Smooth muscle cell of the brain vasculature (primary cell): Measurements from ENCODE around the gene DPP6.

ENCODE experiments used
- DNase-seq: peaks from one replicate; pipeline ENCODE4 v3.0.0-alpha.2; 2012; ENCODE audit warnings: low read depth, low spot score

Gene DPP6

GRCh38 chr7:154696556-154696955 lies 644.4 kb downstream of the DPP6 start:
- no peak for DNase-seq

- DNase-seq = no peak
These were observed 646.6 kb downstream of the DPP6 start for GRCh38 chr7:154698726-154699291.

GRCh38 chr7:154699417-154699816 lies 647.2 kb downstream of the DPP6 start:
- DNase-seq = no peak

DNA sequence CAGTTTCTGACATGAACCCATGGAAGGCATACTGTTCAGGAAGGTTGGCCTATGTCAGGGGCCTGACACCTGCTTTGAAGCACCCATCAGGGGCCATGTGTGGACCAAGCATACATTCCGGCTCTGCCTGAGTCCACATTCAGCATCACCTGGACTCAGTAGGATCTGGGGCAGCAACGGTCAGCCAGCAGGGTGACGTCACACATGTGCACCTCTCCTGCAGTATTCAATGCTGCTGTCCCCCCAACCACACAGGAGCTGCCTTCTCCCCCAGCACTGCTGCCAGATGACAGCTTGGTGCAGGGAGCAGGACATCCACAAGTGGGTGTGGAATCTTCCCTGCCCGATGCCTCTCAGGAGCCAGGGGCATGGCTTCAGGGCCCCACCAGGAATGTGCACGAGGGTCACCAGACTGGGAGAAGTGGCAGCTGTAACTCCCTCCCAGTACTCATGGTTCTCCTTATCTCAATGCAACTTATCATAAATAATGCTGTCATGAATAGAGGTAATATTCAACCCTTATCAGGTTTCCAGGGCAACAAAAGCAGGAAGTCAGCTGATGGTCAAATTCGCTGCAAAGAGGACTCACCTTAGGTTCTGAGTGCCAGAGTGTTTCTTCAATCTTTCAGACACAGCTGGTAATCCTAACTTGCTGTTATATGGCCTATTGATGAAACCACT lies 657.8 kb downstream of the DPP6 start:
- DNase-seq = no peak

DNA sequence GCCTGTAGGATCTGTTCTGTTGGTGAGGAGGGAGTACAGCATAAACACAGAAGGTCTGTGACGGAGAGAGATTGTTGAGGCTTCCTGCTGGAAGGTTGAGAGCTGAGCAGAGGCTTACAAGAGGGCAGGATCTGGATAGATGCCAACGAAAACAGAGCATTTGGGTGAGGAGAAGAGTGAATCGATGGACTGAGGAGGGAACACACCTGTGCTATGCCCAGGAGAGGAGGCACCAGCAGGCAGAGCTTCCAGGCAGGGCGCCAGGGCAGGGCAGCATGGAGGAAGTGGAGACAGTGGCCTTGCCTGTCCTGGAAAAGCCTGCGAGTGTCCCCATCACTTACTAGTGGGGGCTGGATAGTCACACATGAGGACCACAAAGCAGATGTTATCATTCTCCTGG lies 667.8 kb downstream of the DPP6 start:
- no peak for DNase-seq

GRCh38 chr7:154721086-154721485 lies 668.9 kb downstream of the DPP6 start:
- no peak for DNase-seq

DNA sequence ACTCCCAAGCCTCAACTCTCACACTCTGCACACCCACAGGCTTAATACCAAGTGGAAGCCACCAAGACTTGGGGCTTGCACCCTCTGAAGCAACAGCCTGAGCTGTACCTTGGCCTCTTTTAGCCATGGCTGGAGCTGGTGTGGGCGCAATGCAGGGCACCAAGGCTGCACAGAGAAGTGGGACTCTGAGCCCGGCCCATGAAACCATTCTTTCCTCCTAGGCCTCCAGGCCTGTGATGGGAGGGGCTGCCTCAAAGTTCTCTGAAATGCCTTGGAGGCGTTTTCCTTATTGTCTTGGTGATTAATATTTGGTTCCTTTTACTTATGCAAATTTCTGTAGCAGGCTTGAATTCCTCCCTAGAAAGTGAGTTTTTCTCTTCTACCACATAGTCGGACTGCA lies 674.2 kb downstream of the DPP6 start:
- no peak for DNase-seq

DNA sequence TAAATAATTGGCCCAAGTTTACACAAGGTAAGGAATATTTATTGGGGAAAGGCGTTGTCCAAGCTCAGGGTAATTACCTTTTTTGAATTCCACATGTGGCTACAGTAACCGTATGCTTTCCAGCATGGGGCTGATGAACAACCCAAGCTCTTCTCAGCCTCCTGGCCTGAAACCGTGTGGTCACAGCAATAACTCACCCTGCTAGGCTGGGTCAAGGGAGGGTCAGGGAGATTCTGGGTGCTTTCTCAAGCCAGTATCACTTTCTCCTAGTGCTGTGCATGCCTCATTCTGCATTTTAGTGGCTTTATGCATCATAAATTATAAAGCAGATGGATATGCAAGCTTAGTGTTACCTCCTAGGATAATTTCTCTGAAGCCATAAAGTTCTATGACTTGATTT lies 676.9 kb downstream of the DPP6 start:
- DNase-seq = no peak

DNA sequence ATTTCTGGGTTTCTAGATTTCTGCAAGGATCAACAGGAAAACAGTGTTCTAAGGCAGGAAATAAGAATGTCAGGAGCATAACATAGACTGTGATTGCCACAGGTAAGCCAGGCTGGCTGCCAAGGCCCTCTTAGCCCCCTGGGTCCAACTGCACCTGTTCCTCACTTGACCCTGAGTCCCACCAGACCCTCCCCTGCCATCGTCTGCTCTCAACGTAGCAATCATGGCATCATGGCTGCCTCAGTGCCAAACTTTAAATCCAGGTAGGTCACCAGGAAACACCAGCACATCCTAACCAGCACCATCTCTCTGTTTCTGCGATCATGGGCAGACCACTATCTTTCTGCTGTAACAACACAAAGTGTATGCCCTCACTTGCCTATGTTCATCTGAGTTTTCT lies 683.6 kb downstream of the DPP6 start:
- DNase-seq = no peak

DNA sequence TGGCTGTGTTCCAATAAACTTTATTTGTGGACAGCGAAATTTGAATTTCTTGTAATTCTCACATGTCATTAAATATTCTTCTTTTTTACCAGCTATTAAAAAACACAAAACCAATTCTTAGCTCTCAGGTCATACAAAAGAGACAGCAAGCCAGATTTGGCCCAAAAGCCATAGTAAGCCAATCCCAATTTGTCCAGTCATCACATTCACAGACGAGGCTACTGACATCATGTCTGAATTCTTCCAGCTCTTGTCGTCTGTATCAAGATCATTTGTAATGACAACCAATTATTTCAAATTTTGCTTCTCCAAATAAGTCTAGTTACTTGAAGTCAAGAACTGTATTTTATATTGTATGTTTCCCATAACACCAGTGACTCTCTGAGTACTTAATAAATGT lies 684.2 kb downstream of the DPP6 start:
- DNase-seq = no peak

GRCh38 chr7:154738216-154738615 lies 686.0 kb downstream of the DPP6 start:
- DNase-seq = no peak

DNA sequence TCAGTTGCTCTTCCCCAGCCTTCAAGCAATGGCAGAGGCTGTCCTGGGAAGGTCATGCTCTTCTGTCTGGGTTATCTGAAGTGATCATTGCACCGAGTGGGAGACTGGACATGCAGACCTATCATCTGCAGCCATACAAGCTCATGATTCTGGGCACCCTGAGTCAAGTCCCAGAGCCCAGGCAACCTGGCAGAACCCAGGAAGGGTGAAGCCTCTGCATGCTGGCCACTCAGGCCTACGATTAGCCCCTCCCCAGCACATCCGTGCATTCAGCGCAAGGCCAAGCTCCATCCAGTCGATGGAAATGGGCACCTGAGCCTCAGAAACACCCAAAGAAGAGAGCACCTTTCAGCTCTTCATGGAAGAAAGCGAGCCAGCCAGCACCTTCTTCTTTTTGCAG lies 688.9 kb downstream of the DPP6 start:
- DNase-seq = no peak

DNA sequence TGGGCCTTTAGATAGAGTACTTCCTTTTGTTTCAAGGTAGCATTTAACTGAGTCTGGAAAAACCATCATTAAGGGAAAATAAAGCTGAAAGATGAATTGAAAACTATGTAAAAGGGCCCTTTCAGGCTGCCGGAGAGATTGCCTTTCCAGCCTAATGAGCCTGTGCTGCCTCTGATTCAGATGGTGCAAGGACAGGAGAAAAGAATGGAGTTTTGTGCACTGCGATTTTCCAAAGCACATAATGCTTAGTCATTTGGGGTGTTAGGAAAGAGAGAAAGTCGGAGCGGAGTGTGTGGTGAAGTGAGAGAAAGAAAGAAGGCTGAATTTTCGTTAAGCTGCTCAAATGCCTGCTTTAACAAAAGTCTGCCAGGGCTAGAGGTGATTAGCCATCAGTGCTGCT lies 691.0 kb downstream of the DPP6 start:
- DNase-seq = no peak

DNA sequence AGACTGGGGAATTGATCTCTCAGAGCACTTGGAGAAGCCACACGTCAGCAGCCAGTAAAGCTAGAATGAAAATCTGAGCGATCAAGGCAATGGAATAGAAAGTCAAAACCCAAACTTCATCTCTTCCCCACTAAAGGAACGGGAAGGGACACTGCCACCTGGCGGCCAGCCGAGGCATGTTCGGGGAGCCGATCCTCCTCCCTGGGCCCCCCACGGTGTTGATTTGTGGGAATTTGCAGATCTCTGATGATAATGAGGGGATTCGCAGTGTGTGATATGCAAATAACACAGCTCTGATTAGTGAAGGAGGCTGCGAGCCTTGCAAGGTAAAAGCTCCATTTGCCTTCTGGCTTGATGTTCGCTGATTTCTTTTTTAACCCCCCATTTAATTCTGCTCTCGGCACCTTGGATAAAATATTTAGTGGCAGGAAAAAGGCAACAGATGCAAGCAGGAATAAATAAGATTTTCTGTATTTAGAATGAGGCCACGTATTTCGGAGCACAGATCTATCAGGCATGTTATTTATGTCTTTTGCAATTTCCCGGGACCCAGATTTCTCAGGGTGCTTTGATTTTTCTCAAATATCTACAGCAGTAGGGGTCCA lies 692.2 kb downstream of the DPP6 start:
- DNase-seq = no peak

- no peak for DNase-seq
These were observed 692.7 kb downstream of the DPP6 start for GRCh38 chr7:154744861-154745258.

DNA sequence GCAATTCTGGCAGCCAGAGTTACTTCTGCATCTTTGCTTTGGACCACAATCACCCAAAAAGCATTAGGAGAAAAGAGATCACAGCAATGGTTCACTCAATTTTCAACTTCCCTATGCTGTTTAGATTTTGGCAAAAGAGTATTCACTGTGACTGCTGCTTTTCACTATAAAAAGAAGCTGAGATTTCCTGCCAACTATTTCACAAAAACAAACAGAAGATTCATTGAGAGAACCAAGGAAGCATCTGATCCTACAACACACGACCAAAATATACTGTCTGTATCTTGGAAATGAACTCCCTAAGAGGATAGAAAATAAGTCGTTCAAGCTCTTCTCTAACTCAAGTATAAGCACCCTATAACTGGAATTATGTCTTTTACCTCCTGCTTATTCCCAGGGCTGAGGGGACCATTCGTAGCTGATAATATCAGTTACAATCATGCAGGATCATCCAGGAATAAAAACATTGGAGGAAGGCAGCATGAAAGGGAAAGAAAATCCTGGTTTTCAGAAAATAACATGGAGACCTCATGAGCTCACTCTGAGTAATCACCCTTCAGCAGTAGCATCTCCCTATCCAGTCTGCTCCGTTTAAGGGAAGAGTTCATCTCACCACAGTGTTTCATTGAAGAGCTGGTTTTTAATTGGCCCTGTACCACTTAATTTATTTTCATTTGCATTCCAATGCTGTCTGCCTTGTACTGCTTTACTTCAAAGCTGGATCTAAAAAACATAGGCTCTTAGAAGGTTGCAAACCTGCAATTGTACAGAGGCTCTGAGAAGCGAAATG lies 694.6 kb downstream of the DPP6 start:
- no peak for DNase-seq

- DNase-seq = no peak
These were observed 696.0 kb downstream of the DPP6 start for GRCh38 chr7:154748089-154748786.

DNA sequence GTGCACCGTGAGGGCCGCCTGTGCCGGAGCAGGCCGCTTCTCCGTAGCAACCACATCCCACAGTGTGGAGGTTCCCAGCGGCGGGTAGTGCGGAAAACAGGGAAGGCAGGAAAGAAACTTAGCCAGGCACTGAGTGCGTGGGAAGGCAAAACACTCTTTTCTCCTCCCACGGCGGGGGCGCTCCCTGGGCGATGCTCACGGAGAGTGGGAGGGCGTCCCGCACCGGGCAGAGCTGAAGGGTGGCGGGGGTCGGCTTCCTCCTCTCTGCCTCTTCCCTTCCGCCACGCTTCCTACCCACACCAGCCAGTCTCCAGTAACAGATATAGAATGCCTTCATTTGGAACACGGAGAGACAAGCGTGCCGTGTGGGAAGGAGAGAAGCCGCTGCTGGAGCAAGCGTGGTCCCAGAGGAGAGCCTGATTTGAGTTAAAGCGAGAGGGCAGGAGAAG lies 698.2 kb downstream of the DPP6 start:
- no peak for DNase-seq

DNA sequence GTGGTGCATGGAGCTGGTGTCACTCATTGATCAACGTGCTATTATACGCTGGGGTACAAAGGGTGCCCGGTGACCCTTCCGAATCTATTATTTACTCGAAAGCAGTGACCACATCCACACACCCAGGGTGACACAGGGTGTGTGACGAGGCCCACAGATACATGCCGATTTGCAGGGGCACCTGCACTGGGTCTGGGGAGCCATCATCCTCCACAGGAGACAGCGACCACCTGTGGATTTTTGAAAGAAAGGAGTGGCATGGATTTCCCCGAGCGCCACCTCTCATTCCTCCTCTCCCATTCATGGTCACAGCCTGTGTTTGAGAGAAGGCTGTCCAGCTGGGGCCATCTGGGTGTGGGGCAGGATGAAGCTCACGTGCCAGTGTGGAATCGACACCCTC lies 701.0 kb downstream of the DPP6 start:
- DNase-seq = no peak

DNA sequence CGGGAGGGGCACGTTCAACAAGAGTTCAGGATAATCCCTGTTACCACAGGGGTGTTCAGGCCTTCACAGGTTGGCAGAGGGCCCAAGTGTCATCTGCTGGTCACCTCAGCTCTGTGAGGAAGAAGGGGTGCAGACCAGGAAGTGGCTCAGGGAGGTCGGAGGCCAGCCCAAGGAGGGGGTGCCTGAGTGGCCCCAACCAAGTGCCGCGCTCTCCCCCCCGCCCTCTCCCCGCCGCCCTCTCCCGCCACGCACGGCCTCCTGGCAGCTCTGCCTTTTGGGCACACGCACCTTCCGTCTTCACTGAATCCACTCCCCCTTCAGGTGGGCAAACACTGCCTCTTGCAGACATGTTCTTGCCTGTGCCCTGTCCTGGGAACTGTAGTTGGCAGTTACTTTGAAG lies 705.6 kb downstream of the DPP6 start:
- DNase-seq = no peak

GRCh38 chr7:154759989-154760388 lies 707.8 kb downstream of the DPP6 start:
- no peak for DNase-seq

DNA sequence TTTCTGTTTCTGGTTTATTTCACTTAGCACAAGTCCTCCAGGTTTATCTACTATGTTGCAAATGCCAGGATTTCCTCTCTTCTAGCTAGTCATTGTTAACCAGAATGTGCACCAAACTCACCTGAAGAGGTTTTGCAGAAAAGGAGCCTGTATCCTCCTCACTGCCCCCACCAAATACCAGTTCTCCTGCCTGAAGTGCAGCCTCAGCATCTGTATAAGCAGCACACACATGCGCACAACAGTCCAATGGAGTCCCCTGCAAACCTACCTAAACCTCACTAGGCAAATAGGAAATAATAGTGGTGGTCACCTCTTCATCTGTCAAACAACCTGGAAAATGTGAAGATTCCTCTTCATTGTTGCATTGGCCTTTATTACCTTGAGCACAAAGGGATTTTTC lies 712.9 kb downstream of the DPP6 start:
- DNase-seq = no peak
